GM12878 (cell line): ENCODE data around the gene PTPRU. TPM values are rescaled to one million over a fixed set of nuclear protein-coding genes. Genes with fewer than 3 reads are reported as not detected.
A peak's percentile ranks its signal among the peaks of the same experiment; 100 is the strongest.

Experiments
- ATAC-seq: fragments of 200-7000 bp; cut with Tn5 transposase; 3 replicates; pipeline ENCODE4 v1.9.1; 2020; ENCODE audit warnings: mild to moderate bottlenecking, moderate library complexity
- BruUV-seq: library from RNA; stranded (reverse); fragments of 400-500 nt; replicated peaks from 2 replicates; lab custom pipeline; 2021; lab: Mats Ljungman, UMichigan
- CTCF ChIA-PET: fragments of 300-600 bp; sonication (Branson Sonifier 250); formaldehyde crosslinking; extraction: SDS; loops from one replicate; lab custom pipeline; 2021; ENCODE audit warnings: inconsistent platforms; lab: Yijun Ruan, JAX
- POLR2A ChIA-PET: fragments of 350-600 bp; formaldehyde crosslinking; extraction: SDS; loops from one replicate; lab custom pipeline; 2021; ENCODE audit warnings: inconsistent platforms; lab: Charles Lee
- RAD21 ChIA-PET: fragments of 300-600 bp; sonication (Branson Sonifier 250); formaldehyde crosslinking; loops from one replicate; lab custom pipeline; 2023; ENCODE audit warnings: antibody characterized with exemption; ENCODE audit not compliant: unreplicated experiment; lab: Charles Lee
- SMC1A ChIA-PET: fragments of 300-600 bp; sonication (Branson Sonifier 250); formaldehyde crosslinking; loops from one replicate; lab custom pipeline; 2023; ENCODE audit not compliant: unreplicated experiment, uncharacterized antibody; lab: Charles Lee
- DNase-seq: peaks from one replicate; pipeline ENCODE4 v3.0.0-alpha.2; 2011; ENCODE audit warnings: low read depth, low spot score
- FAIRE-seq: peaks from 3 replicates; lab custom pipeline; 2011; peaks lifted over from hg19 to GRCh38; lab: Jason Lieb, UNC
- H2AFZ ChIP-seq: 2 replicates; pipeline ENCODE4 v1.6.0; 2011; ENCODE audit warnings: low read depth, low read length, control low read depth; ENCODE audit not compliant: control insufficient read depth
- H3K27ac ChIP-seq: 2 replicates; pipeline ENCODE4 v1.5.1; 2011; ENCODE audit warnings: control low read depth; ENCODE audit not compliant: control insufficient read depth, insufficient read depth
- H3K27me3 ChIP-seq, 2 experiments: replicated peaks in 1 of 2; 2 replicates each; pipeline versions ENCODE4 v1.6.0 to v1.6.1; 2011; ENCODE audit warnings: low read length in 1 of 2; ENCODE audit not compliant: control insufficient read depth in 2 of 2, insufficient read depth in 2 of 2
- H3K36me3 ChIP-seq, 2 experiments: 2 replicates each; pipeline ENCODE4 v1.5.1; 2011; ENCODE audit warnings: low read length in 1 of 2; ENCODE audit not compliant: control insufficient read depth in 2 of 2, insufficient read depth in 2 of 2
- H3K4me1 ChIP-seq: 2 replicates; pipeline ENCODE4 v1.6.1; 2011; ENCODE audit warnings: mild to moderate bottlenecking, low read length, moderate library complexity, mixed read lengths; ENCODE audit not compliant: control insufficient read depth, insufficient read depth
- H3K4me2 ChIP-seq: 2 replicates; pipeline ENCODE4 v1.6.0; 2011; ENCODE audit warnings: control low read depth; ENCODE audit not compliant: control insufficient read depth, insufficient read depth
- H3K4me3 ChIP-seq: fragments of 200-600 bp; sonication (generic); 2 replicates; pipeline ENCODE4 v1.5.1; 2016
- H3K79me2 ChIP-seq: 2 replicates; pipeline ENCODE4 v1.6.0; 2011; ENCODE audit warnings: low read length; ENCODE audit not compliant: control insufficient read depth, insufficient read depth
- H3K9ac ChIP-seq: 2 replicates; pipeline ENCODE4 v1.8.0; 2011; ENCODE audit warnings: low read length, control low read depth, mixed read lengths; ENCODE audit not compliant: control insufficient read depth, insufficient read depth
- H3K9me3 ChIP-seq: replicated peaks from 3 replicates; pipeline ENCODE4 v1.5.1; 2011; ENCODE audit warnings: mild to moderate bottlenecking, low read length; ENCODE audit not compliant: control insufficient read depth, insufficient read depth
- H4K20me1 ChIP-seq: 2 replicates; pipeline ENCODE4 v1.6.0; 2011; ENCODE audit not compliant: control insufficient read depth, insufficient read depth
- KLF5 ChIP-seq: fragments of 450-650 bp; IDR thresholded peaks from 2 replicates; pipeline ENCODE4 v1.6.1; 2014; ENCODE audit warnings: mild to moderate bottlenecking; ENCODE audit not compliant: partially characterized antibody
- RAD21 ChIP-seq: IDR thresholded peaks from 2 replicates; pipeline ENCODE4 v1.6.1; 2011; ENCODE audit warnings: mild to moderate bottlenecking, low read depth, low read length, moderate library complexity; ENCODE audit not compliant: insufficient read depth
- SPI1 ChIP-seq: IDR thresholded peaks from 2 replicates; pipeline ENCODE4 v1.6.1; 2011; ENCODE audit warnings: low read depth, mild to moderate bottlenecking, low read length, moderate library complexity, borderline replicate concordance; ENCODE audit not compliant: insufficient read depth
- ZZZ3 ChIP-seq: IDR thresholded peaks from 2 replicates; pipeline ENCODE4 v1.6.1; 2011; ENCODE audit warnings: low read depth; ENCODE audit not compliant: control insufficient read depth, insufficient read length
- WGBS: methylation state at CpG from one replicate; pipeline ENCODE4 v1.1.6; 2016; ENCODE audit warnings: low lambda C conversion rate; ENCODE audit not compliant: insufficient replicate concordance, insufficient coverage; ENCODE audit errors: missing lambda C conversion rate; 5-methylcytosine and 5-hydroxymethylcytosine counted together
- in situ Hi-C: fragments of 300-500 bp; cut with MboI; formaldehyde crosslinking; loops from 9 replicates; pipeline ENCODE4 v1.14.3; 2018; ENCODE audit warnings: mixed read lengths
- intact Hi-C: fragments of 100-400 bp; cut with micrococcal nuclease; formaldehyde crosslinking; loops from one replicate; pipeline ENCODE4 v1.14.2; 2022; ENCODE audit not compliant: unreplicated experiment
- polyA plus RNA-seq, 11 experiments: library from polyadenylated mRNA; depleted of rRNA in 4 of 11; unstranded in 6 of 11; stranded (reverse) in 5 of 11; fragments of >200 nt; fragmentation: Nextera tagmentation in 4 of 11; fragmentation: Illumina TruSeq in 1 of 11; extraction: Ambion mirVana in 4 of 11; extraction: Trizol in 1 of 11; gene quantifications; 1 replicate in 1 of 11; 2 replicates in 10 of 11; pipeline versions ENCODE4 v1.2.1 to v1.2.3, GENCODE V29; 2011 to 2016; ENCODE audit warnings: inconsistent platforms in 2 of 11, missing spikeins in 2 of 11, low read depth in 1 of 11
- total RNA-seq, 4 experiments: library from RNA; depleted of rRNA in 3 of 4; stranded (reverse); fragments of >200 nt in 3 of 4; fragmentation: Illumina TruSeq in 1 of 4; extraction: Trizol in 1 of 4; gene quantifications; 2 replicates each; pipeline versions ENCODE4 v1.2.1 to v1.2.3, GENCODE V29; 2013 to 2021
- TF ChIP-seq, protein P1 (sequence below): fragments of 450-650 bp; IDR thresholded peaks from 2 replicates; pipeline ENCODE4 v1.6.1; 2017; ENCODE audit warnings: low read depth, mild to moderate bottlenecking, moderate library complexity

PTPRU gene
- total and polyA plus RNA-seq, 10 of the 15 experiments (the other 5 are each of a cell fraction or from before 2014, with no cell fraction given) = 0.04 to 2.5 (median 0.73) TPM

DNA sequence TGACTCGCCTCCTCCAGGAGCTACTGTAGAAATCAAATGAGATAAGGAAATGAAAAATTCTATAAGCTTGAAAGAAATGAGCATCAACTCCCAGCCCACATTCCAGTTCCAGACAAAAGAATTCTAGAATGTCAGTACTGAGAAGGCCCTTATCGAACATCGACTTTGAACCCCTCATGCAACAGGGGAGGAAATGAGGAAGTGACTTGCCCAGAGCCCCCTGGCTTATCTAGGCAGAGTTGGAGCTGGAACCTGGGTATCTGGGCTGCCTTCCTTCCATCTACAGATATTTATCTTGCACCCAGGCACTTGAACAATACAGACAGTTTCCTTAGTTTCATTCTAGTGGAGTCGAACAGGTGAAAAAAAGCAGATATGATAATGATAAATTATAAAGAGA, 27.9 kb upstream of the PTPRU start:
- H3K27me3 ChIP-seq = no peaks in the 10 kb centered on the region
- intact Hi-C loops = loop anchor here (10.0 kb wide), 1 partner anchor 424 kb away; no protein-coding TSS in a partner anchor
- 70% methylated on average over 4 of the region's 4 CpGs for WGBS
- H3K27ac ChIP-seq = no peak overlapping the region
- in situ Hi-C loops = no loop called here
- no peak for FAIRE-seq
- CTCF ChIA-PET = interaction anchor here (1.6 to 1.8 kb wide), 3 partner anchors 324 to 423 kb away, joined by 5 to 10 read pairs (median 6); no protein-coding TSS in a partner anchor
- no peaks in the 10 kb centered on the region for H3K79me2 ChIP-seq
- ATAC-seq = no peak
- no peak for DNase-seq
- H3K4me3 ChIP-seq = no peak overlapping the region
- RAD21 ChIA-PET = interaction anchor here (1.7 kb wide), 1 partner anchor 8 kb away, joined by 5 read pairs; no protein-coding TSS in a partner anchor
- POLR2A ChIA-PET = interaction anchor here (0.7 to 1.5 kb wide), 3 partner anchors 28 to 686 kb away, joined by 3 to 4 read pairs (median 3); no protein-coding TSS in a partner anchor
- H3K4me1 ChIP-seq = peaks cover 13% of the 10 kb centered on the region; the same call in 1 of the 2 replicates
- no peak overlapping the region for H3K9ac ChIP-seq
- SMC1A ChIA-PET = interaction anchor here (1.4 kb wide), 1 partner anchor 11 kb away, joined by 4 read pairs; no protein-coding TSS in a partner anchor
- no peak overlapping the region for H3K4me2 ChIP-seq
- TF ChIP-seq, protein P1, sequence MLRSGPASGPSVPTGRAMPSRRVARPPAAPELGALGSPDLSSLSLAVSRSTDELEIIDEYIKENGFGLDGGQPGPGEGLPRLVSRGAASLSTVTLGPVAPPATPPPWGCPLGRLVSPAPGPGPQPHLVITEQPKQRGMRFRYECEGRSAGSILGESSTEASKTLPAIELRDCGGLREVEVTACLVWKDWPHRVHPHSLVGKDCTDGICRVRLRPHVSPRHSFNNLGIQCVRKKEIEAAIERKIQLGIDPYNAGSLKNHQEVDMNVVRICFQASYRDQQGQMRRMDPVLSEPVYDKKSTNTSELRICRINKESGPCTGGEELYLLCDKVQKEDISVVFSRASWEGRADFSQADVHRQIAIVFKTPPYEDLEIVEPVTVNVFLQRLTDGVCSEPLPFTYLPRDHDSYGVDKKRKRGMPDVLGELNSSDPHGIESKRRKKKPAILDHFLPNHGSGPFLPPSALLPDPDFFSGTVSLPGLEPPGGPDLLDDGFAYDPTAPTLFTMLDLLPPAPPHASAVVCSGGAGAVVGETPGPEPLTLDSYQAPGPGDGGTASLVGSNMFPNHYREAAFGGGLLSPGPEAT = no peak
- TF ChIP-seq KLF5 = no peak
- no peak for TF ChIP-seq ZZZ3
- TF ChIP-seq SPI1 = peak; percentile 66
- TF ChIP-seq RAD21 = no peak
- BruUV-seq = no TSS peak
- no peaks in the 10 kb centered on the region for H4K20me1 ChIP-seq
- no peak overlapping the region for H2AFZ ChIP-seq
- H3K36me3 ChIP-seq = peaks cover 2 to 5% of the 10 kb centered on the region in 2 experiments; a peak in 2 of 4 replicates
- H3K9me3 ChIP-seq = no peaks in the 10 kb centered on the region
